ENCODE data around the gene SHTN1. TPM values are rescaled to one million over a fixed set of nuclear protein-coding genes. Genes with fewer than 3 reads are reported as not detected.
A peak's percentile ranks its signal among the peaks of the same experiment; 100 is the strongest.

SHTN1 gene
- total and polyA plus RNA-seq, 2 donors from 2014 or later = 14.0 to 44.2 TPM

- Histone ChIP-seq H3K9ac (ENCODE audit: low read length in 3 of 3) (no peak overlapping the region), H3K36me3 (ENCODE audit: control insufficient read depth in 2 of 3, insufficient read depth in 3 of 3, low read length in 3 of 3) (no peaks in the 10 kb centered on the region), H3K4me1 (ENCODE audit: control insufficient read depth in 2 of 3, insufficient read depth in 2 of 3, low read depth in 1 of 3, low read length in 3 of 3) (no peaks in the 10 kb centered on the region), H3K27me3 (ENCODE audit: control insufficient read depth, insufficient read depth, low read length) (no peaks in the 10 kb centered on the region), H3K9me3 (ENCODE audit: control insufficient read depth in 2 of 3, insufficient read depth in 1 of 3, low read length in 3 of 3) (no peaks in the 10 kb centered on the region), H3K4me3 (ENCODE audit: low read length in 3 of 3) (no peak overlapping the region), H3K27ac (ENCODE audit: low read depth in 2 of 2, low read length in 2 of 2) (no peak overlapping the region)
- intact Hi-C loops (cut with DNase I) = no loop called here
- FAIRE-seq (no peak), DNase-seq (peak in 4 of 5 donors; percentile 17 to 82 (median 49))
- TF ChIP-seq CTCF (IDR thresholded peaks at IDR 0.05; ENCODE audit: borderline replicate concordance, extremely low read depth, insufficient read depth) = no peak
Measured at GRCh38 chr10:116907245-116907987, 97.6 kb downstream of the SHTN1 start.

DNA sequence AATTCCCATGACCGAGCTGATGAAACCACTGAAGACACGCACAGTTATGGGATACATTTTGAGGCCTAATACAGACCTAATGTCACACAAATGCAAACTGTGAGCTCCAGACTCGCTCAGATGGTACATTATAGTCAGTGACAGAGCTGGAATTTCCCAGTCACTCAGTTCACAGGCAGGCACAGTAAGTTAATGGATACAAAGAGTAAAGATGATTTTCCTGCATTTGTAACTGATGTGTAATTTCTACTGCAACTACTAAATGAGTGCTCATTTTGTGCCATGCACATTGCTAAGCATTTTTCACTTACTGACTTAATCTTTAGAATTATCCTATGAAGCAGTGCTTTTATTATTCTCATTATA lies 99.2 kb downstream of the SHTN1 start:
- no peaks in the 10 kb centered on the region for H3K9me3 ChIP-seq (ENCODE audit: control insufficient read depth in 2 of 3, insufficient read depth in 1 of 3, low read length in 3 of 3)
- H3K4me3 ChIP-seq (ENCODE audit: low read length in 3 of 3) = no peak overlapping the region
- no peaks in the 10 kb centered on the region for H3K36me3 ChIP-seq (ENCODE audit: control insufficient read depth in 2 of 3, insufficient read depth in 3 of 3, low read length in 3 of 3)
- FAIRE-seq = no peak
- no peak overlapping the region for H3K27ac ChIP-seq (ENCODE audit: low read depth in 2 of 2, low read length in 2 of 2)
- no peak overlapping the region for H3K9ac ChIP-seq (ENCODE audit: low read length in 3 of 3)
- no peak for TF ChIP-seq CTCF (IDR thresholded peaks at IDR 0.05; ENCODE audit: borderline replicate concordance, extremely low read depth, insufficient read depth)
- DNase-seq = no peak
- intact Hi-C loops (cut with DNase I) = no loop called here
- H3K27me3 ChIP-seq (ENCODE audit: control insufficient read depth, insufficient read depth, low read length) = no peaks in the 10 kb centered on the region
- no peaks in the 10 kb centered on the region for H3K4me1 ChIP-seq (ENCODE audit: control insufficient read depth in 2 of 3, insufficient read depth in 2 of 3, low read depth in 1 of 3, low read length in 3 of 3)

GRCh38 chr10:116899626-116900025 lies 105.4 kb downstream of the SHTN1 start:
- Histone ChIP-seq H3K4me1 (ENCODE audit: control insufficient read depth in 2 of 3, insufficient read depth in 2 of 3, low read depth in 1 of 3, low read length in 3 of 3) (peaks cover 4 to 7% (median 4%) of the 10 kb centered on the region in 3 donors), H3K36me3 (ENCODE audit: control insufficient read depth in 2 of 3, insufficient read depth in 3 of 3, low read length in 3 of 3) (no peaks in the 10 kb centered on the region), H3K4me3 (ENCODE audit: low read length in 3 of 3) (no peak overlapping the region), H3K27me3 (ENCODE audit: control insufficient read depth, insufficient read depth, low read length) (no peaks in the 10 kb centered on the region), H3K9ac (ENCODE audit: low read length in 3 of 3) (peak overlapping the region in 1 of 3 donors; percentile 45), H3K27ac (ENCODE audit: low read depth in 2 of 2, low read length in 2 of 2) (peak overlapping the region; percentile 44 to 64), H3K9me3 (ENCODE audit: control insufficient read depth in 2 of 3, insufficient read depth in 1 of 3, low read length in 3 of 3) (no peaks in the 10 kb centered on the region)
- intact Hi-C loops (cut with DNase I) = no loop called here
- DNase-seq (peak in 3 of 5 donors; percentile 34 to 84 (median 76)), FAIRE-seq (peak; percentile 97)
- no peak for TF ChIP-seq CTCF (IDR thresholded peaks at IDR 0.05; ENCODE audit: borderline replicate concordance, extremely low read depth, insufficient read depth)
